IPS-11a (cell line): Measurements from ENCODE around the gene SIN3A.
"Not testable (repeated sequence)": the region's sequence is repeated elsewhere in the genome, so short reads cannot be mapped to it uniquely, and the experiment has no call there.

Experiments used
- H3K4me3 ChIP-seq: one replicate; pipeline ENCODE4 v1.5.1; 2013; ENCODE audit warnings: low read depth, low read length, control low read depth

The SIN3A gene

GRCh38 chr15:75383986-75384385 is 67.5 kb downstream of the SIN3A start:
- H3K4me3 ChIP-seq: not testable (repeated sequence)

GRCh38 chr15:75380773-75381172 is 70.7 kb downstream of the SIN3A start:
- H3K4me3 ChIP-seq: no peak overlapping the region

- H3K4me3 ChIP-seq: no peak overlapping the region
These were observed 79.4 kb downstream of the SIN3A start for GRCh38 chr15:75371901-75372688.

DNA sequence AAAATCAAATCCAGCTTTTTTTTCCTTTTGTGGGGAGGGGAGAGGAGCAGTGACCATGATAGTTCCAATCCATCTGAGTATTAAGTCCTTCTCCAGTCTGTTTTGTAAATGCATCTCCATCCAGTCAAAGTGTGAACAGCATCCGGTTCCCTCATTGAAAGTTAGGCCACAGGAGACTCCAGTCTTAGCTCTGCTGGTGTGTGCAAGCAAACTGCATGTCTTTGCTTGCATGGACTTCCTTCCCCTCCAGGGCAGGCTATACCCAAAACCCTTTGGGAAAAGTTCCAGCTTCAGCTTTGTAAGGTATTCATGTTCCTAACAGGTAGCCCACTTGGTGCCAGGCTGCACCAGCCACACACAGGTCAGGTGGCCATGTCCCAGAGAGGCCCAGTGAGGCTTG is 80.0 kb downstream of the SIN3A start:
- H3K4me3 ChIP-seq: no peak overlapping the region

- H3K4me3 ChIP-seq: no peak overlapping the region
These were observed 81.5 kb downstream of the SIN3A start for GRCh38 chr15:75369897-75370581.

DNA sequence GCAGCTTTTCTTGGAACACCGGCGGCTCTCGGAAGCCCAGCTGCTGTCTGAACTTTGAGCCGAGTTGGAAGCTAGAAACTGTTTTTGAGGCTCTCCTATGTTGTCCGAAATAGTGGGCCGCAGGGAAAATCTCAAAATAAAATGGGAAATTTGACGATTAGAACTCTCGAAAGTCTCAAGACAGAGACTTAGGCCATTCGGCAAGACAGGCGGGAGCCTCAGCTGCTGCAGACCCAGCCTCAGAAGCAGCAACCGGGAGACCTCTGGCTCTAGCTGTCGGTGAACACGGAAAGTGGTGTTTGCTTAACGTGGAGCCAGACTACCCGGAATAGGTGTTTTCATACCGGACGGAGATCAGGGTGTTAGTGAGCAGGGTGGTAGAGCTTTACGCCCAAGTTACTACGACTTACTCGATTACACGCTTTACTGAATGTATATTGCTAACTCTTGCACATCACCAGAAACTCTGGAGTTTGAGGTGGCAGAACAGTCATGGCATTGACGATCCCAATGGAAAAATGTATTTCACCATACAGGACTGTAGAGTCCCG is 82.7 kb downstream of the SIN3A start:
- H3K4me3 ChIP-seq: peak overlapping the region; percentile 85

DNA sequence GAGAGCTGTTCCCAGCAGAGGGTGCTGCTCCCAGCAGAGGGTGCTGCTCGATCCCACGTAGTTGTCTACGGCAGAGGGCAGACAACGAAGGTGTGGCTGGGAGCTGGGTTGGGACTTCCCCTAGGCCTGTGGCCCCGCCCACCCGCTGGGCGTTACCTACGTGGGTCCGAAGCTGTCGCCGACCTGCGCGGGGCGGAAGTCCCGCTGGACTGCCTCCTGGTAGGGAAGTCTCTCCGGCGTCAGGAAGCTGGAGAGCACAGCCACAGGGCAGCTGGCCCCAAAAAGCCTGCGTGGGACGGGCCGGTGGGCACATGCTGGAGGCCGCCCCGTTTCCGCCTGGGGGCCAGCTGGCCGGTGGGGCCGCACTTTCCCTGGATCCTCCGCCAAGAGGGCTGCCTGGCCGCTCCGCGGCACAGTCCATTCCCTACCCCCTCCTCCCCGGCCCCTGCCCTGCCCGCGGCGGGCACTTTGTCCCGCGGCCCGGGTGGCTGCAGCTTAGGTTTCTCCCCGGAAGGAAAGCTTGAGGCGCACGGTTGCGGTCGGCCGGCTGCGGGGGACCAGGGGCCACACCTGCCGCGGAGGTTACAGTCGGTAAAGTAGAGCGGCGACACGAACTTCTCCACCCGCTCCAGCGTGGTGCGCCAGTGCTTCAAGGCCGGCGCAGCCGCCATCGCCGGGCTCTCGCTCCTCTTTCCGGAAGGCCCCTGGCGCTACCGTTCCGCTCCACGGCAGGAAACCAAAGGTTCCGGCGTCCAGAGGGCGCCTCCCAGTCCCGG is 83.4 kb downstream of the SIN3A start, which contains the start of gene MAN2C1:
Gene MAN2C1, minus strand, starts transcription at position 695 of the 776 bp plus-strand sequence. Its CDS starts 24 bp downstream, at position 671.
- H3K4me3 ChIP-seq: peak within 1 kb of the TSS; percentile 85

DNA sequence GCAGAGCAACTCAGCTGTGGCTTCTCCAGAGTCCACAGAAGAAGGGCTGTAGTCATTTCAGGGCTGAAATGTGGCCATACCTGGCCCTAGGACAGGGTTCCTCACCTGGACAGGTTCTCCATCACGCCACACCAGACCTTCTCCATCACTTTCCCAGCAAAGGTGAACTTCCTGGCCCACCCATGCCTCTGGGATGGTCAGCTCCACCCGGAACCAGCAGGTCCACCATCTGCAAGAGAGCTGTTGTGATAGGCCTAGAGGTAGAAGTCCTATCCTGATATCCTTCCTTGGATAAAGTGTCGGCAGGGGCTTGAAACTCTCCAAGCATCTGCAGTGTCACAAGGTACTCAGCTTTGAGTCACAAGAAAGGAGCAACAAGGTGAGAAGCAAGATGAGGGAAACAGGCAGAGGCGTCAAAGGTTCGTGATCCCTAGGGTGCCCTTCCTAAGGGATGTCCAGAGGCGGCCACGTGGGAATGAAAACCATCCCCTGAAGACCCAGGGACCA is 84.0 kb downstream of the SIN3A start:
- no peak overlapping the region for H3K4me3 ChIP-seq

GRCh38 chr15:75367006-75367405 is 84.5 kb downstream of the SIN3A start:
- no peak overlapping the region for H3K4me3 ChIP-seq

DNA sequence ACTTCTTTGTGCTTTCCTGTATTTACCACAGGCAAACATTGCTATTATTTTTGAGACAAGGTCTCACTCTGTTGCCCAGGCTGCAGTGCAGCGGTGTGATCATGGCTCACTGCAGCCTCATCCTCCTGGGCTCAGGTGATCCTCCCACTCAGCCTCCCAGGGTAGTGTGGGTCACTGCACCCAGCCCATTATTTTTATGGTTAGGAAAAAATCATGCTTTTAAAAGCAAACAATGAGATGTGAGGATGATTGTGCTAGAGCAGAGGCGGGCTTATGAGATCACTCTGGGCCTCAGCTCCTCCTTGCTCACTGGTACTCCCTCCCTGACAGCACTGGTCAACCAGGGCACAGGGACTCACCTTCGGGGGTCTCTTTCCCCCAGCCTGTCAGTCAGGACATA is 85.3 kb downstream of the SIN3A start:
- no peak overlapping the region for H3K4me3 ChIP-seq

GRCh38 chr15:75364881-75365280 is 86.6 kb downstream of the SIN3A start:
- no peak overlapping the region for H3K4me3 ChIP-seq

DNA sequence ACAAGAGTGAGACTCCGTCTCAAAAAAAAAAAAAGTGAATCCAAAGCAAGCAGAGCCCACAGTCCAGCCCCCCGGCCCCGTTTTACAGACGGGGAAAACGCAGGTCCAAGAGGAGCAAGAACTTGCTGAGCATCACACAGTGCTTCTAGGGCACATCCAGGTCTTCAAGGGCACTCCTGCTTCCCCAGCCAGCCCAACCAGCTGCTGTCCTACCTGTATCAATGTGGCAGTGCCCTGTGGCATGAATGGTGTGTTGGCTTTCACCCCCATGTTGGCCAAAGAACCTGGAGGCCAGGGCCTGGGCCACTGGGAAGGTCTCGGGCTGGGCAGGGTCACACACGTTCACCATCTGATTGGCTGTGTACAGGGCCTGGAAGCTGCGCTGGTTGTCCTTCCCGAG is 87.7 kb downstream of the SIN3A start:
- no peak overlapping the region for H3K4me3 ChIP-seq

DNA sequence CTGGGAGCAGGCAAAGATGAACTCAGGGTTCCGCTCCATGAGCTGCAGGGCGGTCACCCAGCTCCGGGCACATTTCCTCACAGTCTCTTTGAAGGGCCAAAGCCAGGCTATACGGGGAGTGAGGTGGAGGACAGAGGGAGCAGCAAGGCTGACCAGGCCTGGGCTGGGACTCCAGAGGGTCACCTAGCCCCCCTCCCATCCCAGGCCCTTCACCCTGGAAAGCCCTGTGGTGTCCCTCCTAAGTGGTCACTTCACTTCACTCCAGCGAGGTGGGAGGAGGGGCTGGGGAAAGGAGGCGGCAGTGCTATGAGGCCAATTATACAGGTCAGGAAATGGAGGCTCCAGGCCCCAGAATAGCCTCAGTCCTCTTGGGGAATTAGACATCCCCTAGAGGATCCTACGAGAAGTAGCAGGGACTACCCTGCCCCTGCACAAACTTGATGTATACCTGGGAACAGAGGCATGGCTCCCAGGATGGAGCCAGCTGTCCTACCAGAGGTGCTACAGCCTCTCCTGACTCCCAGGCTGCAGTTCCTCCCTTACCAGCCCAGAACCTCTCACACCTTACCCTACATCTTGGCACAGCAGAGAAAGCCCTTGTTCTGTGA is 88.7 kb downstream of the SIN3A start:
- no peak overlapping the region for H3K4me3 ChIP-seq

DNA sequence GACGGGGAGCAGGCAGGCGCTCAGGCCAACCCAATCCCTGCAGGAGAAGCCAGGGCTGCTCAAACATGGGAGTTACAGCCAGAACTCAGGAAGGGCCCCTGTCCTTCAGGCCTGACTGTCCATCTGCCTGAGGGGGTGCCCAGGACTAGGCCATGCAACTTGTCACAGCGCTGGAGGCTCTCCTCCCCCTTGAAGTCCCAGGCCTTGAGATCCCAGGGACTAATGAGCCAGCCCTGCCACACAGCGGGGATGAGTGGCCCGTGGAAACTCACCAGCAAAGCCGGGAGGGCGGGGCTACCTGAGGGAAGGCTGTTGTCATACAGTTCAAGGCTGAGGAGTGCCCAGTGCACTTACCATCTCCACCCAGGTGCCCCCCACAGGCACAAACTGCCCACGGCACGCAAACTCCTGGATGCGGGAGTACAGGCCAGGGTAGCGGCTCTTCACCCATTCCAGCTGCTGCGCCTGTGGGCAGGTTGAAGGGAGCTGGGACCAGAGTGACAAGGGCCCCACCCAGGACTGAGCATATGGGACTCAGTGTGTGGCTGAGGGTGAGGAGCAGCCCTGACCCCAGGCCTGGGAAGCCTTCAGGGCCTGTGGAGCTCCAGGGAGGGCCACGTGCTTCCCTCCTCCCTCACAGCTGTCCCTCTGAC is 89.4 kb downstream of the SIN3A start:
- H3K4me3 ChIP-seq: no peak overlapping the region

DNA sequence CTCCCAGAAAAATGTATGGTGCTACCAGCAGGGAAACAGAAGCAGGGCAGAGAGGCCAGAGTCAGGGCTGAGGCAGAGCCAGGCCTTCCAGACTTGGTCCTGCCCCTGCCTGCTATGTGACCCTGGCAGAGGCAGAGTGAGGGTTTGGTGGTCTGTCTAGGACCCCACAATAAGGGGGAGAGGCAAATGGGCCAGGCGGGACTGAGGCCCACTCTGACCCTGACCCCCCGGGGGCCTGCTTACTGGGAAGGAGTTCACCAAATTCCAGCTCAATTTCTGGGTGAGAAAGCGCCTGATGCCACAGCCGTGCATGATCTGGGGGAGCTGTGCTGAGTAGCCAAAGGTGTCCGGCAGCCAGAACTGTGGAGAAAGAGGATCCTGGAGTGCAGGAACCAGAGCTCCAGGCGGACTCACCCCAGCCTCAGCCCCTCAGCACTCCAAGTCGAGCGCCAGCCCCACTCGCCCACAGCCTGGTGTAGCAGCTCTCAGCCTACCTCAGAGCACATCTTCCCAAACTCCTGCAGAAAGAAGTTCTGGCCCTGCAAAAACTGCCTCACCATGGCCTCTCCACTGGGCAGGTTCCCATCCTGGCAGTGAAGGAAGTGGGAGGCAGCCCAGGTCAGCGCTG is 90.0 kb downstream of the SIN3A start:
- H3K4me3 ChIP-seq: no peak overlapping the region

GRCh38 chr15:75360856-75361255 is 90.6 kb downstream of the SIN3A start:
- no peak overlapping the region for H3K4me3 ChIP-seq

DNA sequence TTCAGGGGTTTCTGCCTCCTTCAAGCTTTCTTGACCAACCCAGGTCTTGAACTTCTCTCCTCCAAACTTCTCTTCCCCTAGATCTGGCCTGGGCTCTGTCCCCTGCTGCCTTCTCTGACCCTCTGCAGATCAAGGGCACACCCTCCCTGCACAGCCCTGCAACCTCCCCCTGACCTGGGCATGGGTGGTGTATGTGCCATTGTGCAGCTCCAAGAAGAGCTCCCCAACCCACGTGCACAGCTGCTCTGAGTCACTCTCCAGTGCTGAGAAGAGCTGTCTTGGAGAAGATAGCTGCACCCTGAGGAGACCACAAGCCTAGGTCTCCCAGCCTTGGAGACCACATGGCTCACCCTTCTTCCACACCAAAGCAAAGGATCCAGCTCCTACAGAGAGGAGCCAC is 91.1 kb downstream of the SIN3A start:
- H3K4me3 ChIP-seq: no peak overlapping the region

GRCh38 chr15:75359537-75360250 is 91.8 kb downstream of the SIN3A start:
- no peak overlapping the region for H3K4me3 ChIP-seq
